H9 (cell line): ENCODE data around the gene DGCR2. TPM values are rescaled to one million over a fixed set of nuclear protein-coding genes. Genes with fewer than 3 reads are reported as not detected.
"Not testable (repeated sequence)": the region's sequence is repeated elsewhere in the genome, so short reads cannot be mapped to it uniquely, and the experiment has no call there.

Experiments
- DNase-seq: peaks from one replicate; pipeline ENCODE4 v3.0.0-alpha.2; 2017
- H2AFZ ChIP-seq: one replicate; pipeline ENCODE4 v1.6.1; 2013; ENCODE audit warnings: mild to moderate bottlenecking, low read length, control low read depth, moderate library complexity
- H2AK5ac ChIP-seq: 2 replicates; pipeline ENCODE4 v1.6.1; 2013; ENCODE audit warnings: low read length, control low read depth, mixed read lengths; ENCODE audit not compliant: insufficient read length
- H2BK120ac ChIP-seq: one replicate; pipeline ENCODE4 v1.6.1; 2013; ENCODE audit warnings: low read depth, mild to moderate bottlenecking, low read length, control low read depth, inconsistent platforms; ENCODE audit not compliant: poor library complexity, severe bottlenecking
- H2BK12ac ChIP-seq: 2 replicates; pipeline ENCODE4 v1.6.1; 2013; ENCODE audit warnings: low read length, control low read depth, mixed read lengths, low read depth; ENCODE audit not compliant: insufficient read length
- H2BK15ac ChIP-seq: 2 replicates; pipeline ENCODE4 v1.6.1; 2013; ENCODE audit warnings: low read depth, low read length, control low read depth
- H2BK20ac ChIP-seq: one replicate; pipeline ENCODE4 v1.6.1; 2013; ENCODE audit warnings: low read depth, mild to moderate bottlenecking, low read length, control low read depth, inconsistent platforms; ENCODE audit not compliant: poor library complexity, severe bottlenecking
- H2BK5ac ChIP-seq: 2 replicates; pipeline ENCODE4 v1.6.1; 2013; ENCODE audit warnings: low read length, control low read depth, mixed read lengths; ENCODE audit not compliant: insufficient read length
- H3K14ac ChIP-seq: 2 replicates; pipeline ENCODE4 v1.6.1; 2013; ENCODE audit warnings: low read length, control low read depth; ENCODE audit not compliant: insufficient read depth
- H3K18ac ChIP-seq: 2 replicates; pipeline ENCODE4 v1.6.1; 2013; ENCODE audit warnings: low read depth, mild to moderate bottlenecking, mixed read lengths, low read length, control low read depth; ENCODE audit not compliant: insufficient read length
- H3K23ac ChIP-seq: 2 replicates; pipeline ENCODE4 v1.6.1; 2013; ENCODE audit warnings: low read length, control low read depth, mixed read lengths, low read depth; ENCODE audit not compliant: insufficient read length
- H3K23me2 ChIP-seq: 2 replicates; pipeline ENCODE4 v1.6.1; 2013; ENCODE audit warnings: low read depth, mild to moderate bottlenecking, mixed read lengths, low read length, control low read depth; ENCODE audit not compliant: insufficient read length, poor library complexity, severe bottlenecking
- H3K27ac ChIP-seq: 2 replicates; pipeline ENCODE4 v1.5.1; 2013; ENCODE audit warnings: low read length, control low read depth, mixed read lengths, low read depth; ENCODE audit not compliant: insufficient read length
- H3K27me3 ChIP-seq: 2 replicates; pipeline ENCODE4 v1.6.1; 2013; ENCODE audit warnings: low read length, control low read depth, inconsistent platforms; ENCODE audit not compliant: insufficient read depth
- H3K4ac ChIP-seq: 2 replicates; pipeline ENCODE4 v1.6.1; 2013; ENCODE audit warnings: low read depth, mild to moderate bottlenecking, control low read depth, inconsistent platforms, low read length, moderate library complexity
- H3K4me1 ChIP-seq: 2 replicates; pipeline ENCODE4 v1.6.1; 2013; ENCODE audit warnings: low read length, control low read depth, inconsistent platforms; ENCODE audit not compliant: insufficient read depth
- H3K4me2 ChIP-seq: 2 replicates; pipeline ENCODE4 v1.6.1; 2013; ENCODE audit warnings: low read length, control low read depth, mixed read lengths; ENCODE audit not compliant: insufficient read length, insufficient read depth
- H3K56ac ChIP-seq: 2 replicates; pipeline ENCODE4 v1.6.1; 2013; ENCODE audit warnings: low read depth, mild to moderate bottlenecking, mixed read lengths, low read length, control low read depth; ENCODE audit not compliant: insufficient read length
- H3K79me1 ChIP-seq: 2 replicates; pipeline ENCODE4 v1.6.1; 2013; ENCODE audit warnings: low read depth, mild to moderate bottlenecking, moderate library complexity, low read length, control low read depth, inconsistent platforms; ENCODE audit not compliant: insufficient read depth, poor library complexity, severe bottlenecking
- H3K79me2 ChIP-seq: 2 replicates; pipeline ENCODE4 v1.6.1; 2013; ENCODE audit warnings: low read length, control low read depth, inconsistent platforms; ENCODE audit not compliant: insufficient read depth
- H3K9ac ChIP-seq: 2 replicates; pipeline ENCODE4 v1.6.1; 2013; ENCODE audit warnings: low read length, control low read depth, mixed read lengths; ENCODE audit not compliant: insufficient read length; ENCODE audit errors: extremely low read depth
- H3K9me3 ChIP-seq: one replicate; pipeline ENCODE4 v1.6.1; 2013; ENCODE audit warnings: low read depth, low read length, inconsistent platforms; ENCODE audit not compliant: control insufficient read depth
- H3T11ph ChIP-seq: one replicate; pipeline ENCODE4 v1.6.1; 2013; ENCODE audit warnings: mild to moderate bottlenecking, low read length, control low read depth, inconsistent platforms
- H4K20me1 ChIP-seq: one replicate; pipeline ENCODE4 v1.6.1; 2013; ENCODE audit not compliant: control insufficient read depth, insufficient read length, insufficient read depth
- H4K5ac ChIP-seq: 2 replicates; pipeline ENCODE4 v1.6.1; 2013; ENCODE audit warnings: low read depth, mild to moderate bottlenecking, mixed read lengths, low read length, control low read depth; ENCODE audit not compliant: insufficient read length
- H4K8ac ChIP-seq: replicated peaks from 2 replicates; pipeline ENCODE4 v1.6.1; 2013; ENCODE audit warnings: low read length, control low read depth, mixed read lengths, low read depth; ENCODE audit not compliant: insufficient read length
- H4K91ac ChIP-seq: 2 replicates; pipeline ENCODE4 v1.6.1; 2013; ENCODE audit warnings: low read depth, mild to moderate bottlenecking, moderate library complexity, mixed read lengths, low read length, control low read depth; ENCODE audit not compliant: insufficient read length
- H3K27ac Mint-ChIP-seq, 3 experiments: 2 replicates in 2 of 3; 3 replicates in 1 of 3; pipeline ENCODE4 v1.8.0; 2020 to 2021; ENCODE audit warnings: mixed read lengths in 3 of 3, mild to moderate bottlenecking in 1 of 3, moderate library complexity in 1 of 3
- H3K27me3 Mint-ChIP-seq: 2 replicates; pipeline ENCODE4 v1.8.0; 2021; ENCODE audit warnings: low read depth, mild to moderate bottlenecking, moderate library complexity, mixed read lengths
- H3K36me3 Mint-ChIP-seq, 3 experiments: 2 replicates in 2 of 3; 3 replicates in 1 of 3; pipeline ENCODE4 v1.8.0; 2020 to 2021; ENCODE audit warnings: low read depth in 3 of 3, mixed read lengths in 3 of 3; ENCODE audit not compliant: insufficient read depth in 1 of 3
- H3K4me1 Mint-ChIP-seq, 2 experiments: 2 replicates each; pipeline ENCODE4 v1.8.0; 2020; ENCODE audit warnings: mixed read lengths in 2 of 2
- H3K4me3 Mint-ChIP-seq, 2 experiments: 2 replicates in 1 of 2; 3 replicates in 1 of 2; pipeline ENCODE4 v1.8.0; 2020 to 2021; ENCODE audit warnings: mild to moderate bottlenecking in 2 of 2, mixed read lengths in 2 of 2, moderate library complexity in 1 of 2
- H3K9me3 Mint-ChIP-seq, 2 experiments: 2 replicates in 1 of 2; 3 replicates in 1 of 2; pipeline ENCODE4 v1.8.0; 2020; ENCODE audit warnings: mild to moderate bottlenecking in 2 of 2, mixed read lengths in 2 of 2, moderate library complexity in 1 of 2
- WGBS: extraction: QIAGEN DNeasy Blood & Tissue Kit; methylation state at CpG from one replicate; pipeline ENCODE4 v1.1.7; 2013; ENCODE audit warnings: missing lambda C conversion rate, low lambda C conversion rate, mixed read lengths; ENCODE audit not compliant: insufficient read length; ENCODE audit errors: extremely low coverage; 5-methylcytosine and 5-hydroxymethylcytosine counted together
- total RNA-seq: library from RNA; stranded (reverse); gene quantifications from 2 replicates; pipeline ENCODE4 v1.2.1, GENCODE V29; 2021

Gene DGCR2
- total RNA-seq, 1 experiment from 2014 or later, result 47.2 TPM

GRCh38 chr22:19013411-19013810, 108.8 kb downstream of the DGCR2 start:
- not testable (repeated sequence) for H3K4me1 ChIP-seq, H3K56ac ChIP-seq, H3K79me1 ChIP-seq, H3K9me3 ChIP-seq, H4K8ac ChIP-seq, H2BK20ac ChIP-seq, H2BK5ac ChIP-seq, H2BK120ac ChIP-seq, H3K4me3 Mint-ChIP-seq, H3K23ac ChIP-seq, H3K4ac ChIP-seq, H4K20me1 ChIP-seq, H4K5ac ChIP-seq, H3K36me3 Mint-ChIP-seq, H3K27me3 Mint-ChIP-seq, H3K79me2 ChIP-seq, H3K27ac ChIP-seq, H3K27ac Mint-ChIP-seq, H2AK5ac ChIP-seq, H3T11ph ChIP-seq, H3K9me3 Mint-ChIP-seq, H2BK15ac ChIP-seq, DNase-seq, H3K9ac ChIP-seq, H2BK12ac ChIP-seq, H3K18ac ChIP-seq, H2AFZ ChIP-seq, H3K27me3 ChIP-seq, H3K23me2 ChIP-seq, H4K91ac ChIP-seq, H3K4me2 ChIP-seq, H3K14ac ChIP-seq
- no CpG with 5 or more reads among the region's 7 CpGs for WGBS
- peaks cover 9 to 10% of the 10 kb centered on the region in 2 experiments; a peak in 3 of 4 replicates for H3K4me1 Mint-ChIP-seq
